Left kidney (tissue), 2 donors: ENCODE data around the gene EOMES. TPM values are rescaled to one million over a fixed set of nuclear protein-coding genes. Genes with fewer than 3 reads are reported as not detected.
A peak's percentile ranks its signal among the peaks of the same experiment; 100 is the strongest.

Source experiments
- DNase-seq: peaks from one replicate; pipeline ENCODE4 v3.0.0-alpha.2; 2013
- polyA plus RNA-seq: library from polyadenylated mRNA; unstranded; fragments of 120-200 nt; gene quantifications from one replicate; pipeline ENCODE4 v1.2.1, GENCODE V29; 2013; ENCODE audit not compliant: insufficient read length

The EOMES gene
- polyA plus RNA-seq, 1 donor = 0.10 TPM

DNA sequence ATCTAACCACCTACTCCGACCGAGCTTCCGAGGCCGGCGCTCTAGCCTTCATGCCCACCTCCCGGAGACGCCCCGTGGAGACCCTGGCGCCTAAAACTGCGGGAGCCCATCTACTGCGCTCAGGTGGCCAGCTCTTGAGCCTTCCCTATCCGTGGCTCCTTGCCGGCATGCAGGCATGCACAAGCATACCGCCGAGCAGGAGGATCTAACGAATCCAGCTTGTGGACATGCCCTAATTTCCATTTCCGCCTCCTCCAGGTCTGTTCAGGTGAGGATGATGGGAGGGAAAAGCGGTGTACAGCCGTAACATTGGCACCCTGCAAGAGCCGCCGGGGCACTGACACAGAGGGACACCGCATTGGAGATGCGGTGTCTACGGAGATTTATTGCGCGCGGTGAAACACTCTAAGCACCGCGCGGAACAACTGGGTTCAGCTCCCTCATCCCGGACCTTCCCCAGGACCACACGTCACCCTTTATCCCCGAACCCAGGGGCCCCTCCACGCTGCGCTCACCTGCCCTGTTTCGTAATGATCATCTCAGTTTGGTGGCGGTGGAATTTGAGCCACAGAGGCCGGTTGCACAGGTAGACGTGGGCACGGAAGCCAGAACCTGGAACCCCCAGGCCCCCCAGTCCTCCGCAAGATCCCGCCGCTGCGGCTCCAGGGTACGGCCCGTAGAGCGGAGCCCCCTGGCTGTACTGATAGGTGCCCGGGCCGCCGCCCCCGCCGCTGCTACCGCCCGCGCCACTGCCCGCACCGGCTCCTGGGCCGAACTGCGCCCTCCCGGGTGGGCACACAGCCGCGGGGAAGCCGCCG, 1.0 kb downstream of the EOMES start:
- DNase-seq = no peak

DNA sequence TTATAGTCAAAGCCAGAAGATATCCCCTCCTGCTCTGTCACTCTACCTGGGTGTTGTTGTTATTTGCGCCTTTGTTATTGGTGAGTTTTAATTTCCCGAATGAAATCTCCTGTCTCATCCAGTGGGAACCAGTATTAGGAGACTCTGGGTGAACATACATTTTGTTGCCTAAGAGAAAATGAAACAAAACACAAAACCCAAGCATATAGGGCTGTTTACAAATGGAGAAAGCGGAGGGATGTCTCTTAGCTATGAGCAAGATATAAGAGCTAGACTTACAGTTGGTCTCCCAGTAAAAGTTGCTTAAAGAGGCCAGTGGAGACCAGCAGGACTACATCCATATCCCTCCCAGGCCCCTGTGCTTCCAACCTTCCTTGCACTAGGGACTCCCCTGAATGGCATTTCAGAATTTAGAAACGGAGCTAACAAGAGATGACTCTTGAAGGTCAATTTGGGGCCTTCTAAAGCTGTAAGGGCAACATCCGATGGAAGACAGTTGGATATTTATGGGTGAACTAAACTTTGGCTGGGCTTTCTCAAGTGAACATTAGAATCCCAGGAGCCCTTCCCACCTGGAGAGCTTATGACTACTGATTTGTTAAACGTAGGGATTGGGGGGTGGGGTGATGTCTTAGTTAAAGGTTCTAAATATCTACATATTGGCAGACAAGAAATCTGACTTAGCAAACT, 2.7 kb downstream of the EOMES start:
- no peak for DNase-seq

DNA sequence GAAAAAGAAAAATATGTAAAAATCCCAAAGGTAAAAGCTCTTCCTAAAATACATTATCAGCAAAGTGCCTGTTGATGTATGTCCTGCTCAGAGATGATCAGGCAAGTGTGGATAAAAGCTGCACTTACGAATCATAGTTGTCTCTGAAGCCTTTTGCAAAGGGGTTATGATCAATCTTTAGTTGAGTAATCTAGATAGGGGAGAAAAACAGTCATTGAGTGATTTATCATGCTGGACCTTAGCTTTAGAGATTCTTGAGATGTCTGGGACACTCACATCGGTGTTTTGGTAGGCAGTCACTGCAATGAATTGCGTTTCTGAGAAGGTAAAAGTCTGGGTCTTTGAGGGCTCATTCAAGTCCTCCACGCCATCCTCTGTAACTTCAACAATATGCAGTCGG, 3.7 kb downstream of the EOMES start:
- DNase-seq = no peak

DNA sequence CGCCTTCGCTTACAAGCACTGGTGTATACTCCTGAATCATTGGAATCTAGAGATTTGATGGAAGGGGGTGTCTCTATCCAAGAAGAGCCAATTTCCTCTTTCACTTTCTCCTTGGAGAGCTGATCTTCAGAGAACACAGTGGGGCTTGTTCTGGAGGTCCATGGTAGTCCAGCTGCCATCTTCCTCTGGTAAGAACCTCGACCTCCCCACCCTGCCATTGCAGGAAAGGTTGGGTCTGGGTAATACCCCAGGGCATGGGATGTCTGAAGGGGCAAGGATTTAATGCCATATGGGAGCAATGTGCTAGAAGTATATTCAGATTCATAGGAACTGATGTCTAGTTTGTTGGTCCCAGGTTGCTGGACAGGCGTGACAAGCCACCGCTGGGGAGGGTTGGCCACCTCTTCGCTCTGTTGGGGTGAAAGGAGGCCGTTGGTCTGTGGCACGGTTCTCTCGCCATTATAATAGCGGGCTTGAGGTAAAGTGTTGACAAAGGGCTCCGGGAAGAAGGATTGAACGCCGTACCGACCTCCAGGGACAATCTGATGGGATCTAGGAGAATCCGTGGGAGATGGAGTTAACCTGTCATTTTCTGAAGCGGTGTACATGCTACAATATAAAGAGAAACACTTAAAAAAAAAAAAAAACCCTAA, 4.8 kb downstream of the EOMES start:
- DNase-seq = no peak

DNA sequence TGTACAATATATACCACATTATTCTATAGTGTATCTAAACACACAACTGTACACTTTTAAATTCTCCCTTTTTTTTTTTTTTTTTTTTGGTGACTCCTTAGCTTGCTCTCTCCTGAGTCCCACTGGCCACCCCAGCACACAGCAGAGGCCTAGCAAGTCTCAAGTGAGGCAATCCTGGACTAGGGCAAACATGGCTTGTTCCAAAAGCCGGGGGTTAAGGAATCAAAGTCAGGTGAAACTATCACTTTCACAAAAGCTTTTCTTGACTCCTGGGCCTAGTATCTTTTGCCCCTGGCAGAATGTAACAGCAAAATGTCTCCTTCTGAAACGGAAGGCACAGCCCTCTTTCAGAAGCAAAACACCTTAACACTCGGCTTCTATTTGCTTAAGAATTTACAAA, 5.8 kb downstream of the EOMES start:
- no peak for DNase-seq

DNA sequence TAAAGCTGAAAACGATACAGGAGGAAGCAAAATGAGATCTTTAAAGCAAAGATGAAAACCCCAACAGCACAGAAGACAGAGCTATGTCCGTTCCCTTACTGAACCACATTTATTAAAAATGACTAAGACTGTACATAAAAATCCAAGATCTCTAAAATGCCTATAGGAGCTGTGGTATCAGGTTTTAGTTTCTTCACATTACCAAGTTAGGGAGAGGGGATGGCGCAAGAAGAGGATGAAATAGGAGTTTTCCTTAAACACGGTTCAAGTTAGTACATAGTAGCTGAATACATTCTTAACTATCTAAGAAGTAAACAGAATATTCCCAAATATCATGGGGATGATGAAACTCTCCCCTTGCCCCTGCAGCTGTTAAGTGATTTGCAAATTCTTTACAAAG, 6.3 kb downstream of the EOMES start:
- no peak for DNase-seq

DNA sequence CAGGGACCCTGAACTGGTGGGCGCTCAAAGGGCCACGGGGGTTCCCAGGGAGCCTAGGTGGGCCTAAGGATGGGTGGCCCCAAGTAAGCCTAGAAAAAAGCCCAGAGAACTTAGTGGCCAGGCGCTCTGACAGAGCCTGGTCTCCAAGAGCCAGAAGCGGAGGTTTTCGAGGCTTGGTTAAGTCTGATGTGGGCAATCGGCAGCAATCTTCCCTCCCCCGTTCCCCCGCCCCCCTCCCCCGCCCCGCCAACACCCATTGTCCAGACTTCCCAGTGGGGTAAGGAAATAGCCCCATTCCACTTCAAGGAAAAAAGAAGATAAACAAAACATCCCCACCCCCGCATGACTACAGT, 6.7 kb downstream of the EOMES start:
- DNase-seq = no peak

DNA sequence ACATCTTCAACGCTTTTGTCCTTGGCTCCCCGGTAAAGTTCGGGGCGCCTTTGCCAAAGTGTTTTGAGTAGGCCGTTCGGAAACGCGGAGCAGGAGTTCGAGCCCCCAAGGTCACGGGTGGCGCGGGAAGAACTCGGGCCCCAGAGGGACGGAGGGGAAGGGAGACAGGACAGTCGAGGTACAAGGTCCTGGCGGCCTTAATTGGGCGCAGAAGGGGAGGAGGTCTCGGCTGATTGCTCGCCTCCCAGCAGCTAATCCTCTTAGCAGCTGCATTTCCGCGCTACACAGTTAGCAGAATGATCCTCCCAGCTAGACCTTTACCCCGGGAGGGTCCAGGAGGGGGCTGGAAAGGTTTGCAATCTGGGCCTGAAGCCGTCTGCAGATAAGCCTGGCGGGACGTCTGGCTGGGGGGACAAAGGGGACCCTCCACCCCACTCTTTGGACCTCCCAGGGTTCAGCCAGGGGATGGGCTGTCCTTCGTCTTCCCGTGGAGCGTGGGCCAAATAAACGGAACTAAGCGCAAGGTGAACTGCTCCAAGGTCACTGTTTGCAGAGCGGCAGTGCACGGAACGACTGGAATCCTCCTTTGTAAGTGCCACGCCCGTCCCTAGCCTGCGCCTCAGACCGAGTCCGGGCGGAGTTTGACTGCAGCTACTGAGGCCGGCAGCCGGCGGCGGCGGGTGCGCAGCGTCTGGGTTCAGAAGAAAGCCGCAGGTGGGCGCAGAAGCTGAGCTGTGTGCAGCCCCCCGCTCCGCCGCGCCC, 7.2 kb downstream of the EOMES start:
- DNase-seq = no peak

DNA sequence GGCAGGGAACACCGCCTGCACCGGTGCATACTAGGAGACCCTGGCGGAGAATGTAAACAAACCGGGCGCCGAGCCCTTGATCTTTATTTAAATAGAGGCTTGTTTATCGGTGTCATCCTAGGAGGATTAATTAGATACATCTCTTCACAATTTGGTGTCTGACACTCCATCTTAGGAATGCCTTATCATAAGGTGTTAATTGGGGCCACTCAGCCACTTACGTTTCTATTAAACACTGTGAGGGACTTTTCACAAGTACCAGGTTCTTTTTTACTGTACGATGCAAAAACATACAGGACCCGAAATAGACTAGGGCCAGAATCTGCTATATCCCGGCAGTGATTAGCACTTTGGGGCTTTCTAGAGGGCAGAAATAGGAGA, 8.0 kb downstream of the EOMES start:
- DNase-seq = no peak

DNA sequence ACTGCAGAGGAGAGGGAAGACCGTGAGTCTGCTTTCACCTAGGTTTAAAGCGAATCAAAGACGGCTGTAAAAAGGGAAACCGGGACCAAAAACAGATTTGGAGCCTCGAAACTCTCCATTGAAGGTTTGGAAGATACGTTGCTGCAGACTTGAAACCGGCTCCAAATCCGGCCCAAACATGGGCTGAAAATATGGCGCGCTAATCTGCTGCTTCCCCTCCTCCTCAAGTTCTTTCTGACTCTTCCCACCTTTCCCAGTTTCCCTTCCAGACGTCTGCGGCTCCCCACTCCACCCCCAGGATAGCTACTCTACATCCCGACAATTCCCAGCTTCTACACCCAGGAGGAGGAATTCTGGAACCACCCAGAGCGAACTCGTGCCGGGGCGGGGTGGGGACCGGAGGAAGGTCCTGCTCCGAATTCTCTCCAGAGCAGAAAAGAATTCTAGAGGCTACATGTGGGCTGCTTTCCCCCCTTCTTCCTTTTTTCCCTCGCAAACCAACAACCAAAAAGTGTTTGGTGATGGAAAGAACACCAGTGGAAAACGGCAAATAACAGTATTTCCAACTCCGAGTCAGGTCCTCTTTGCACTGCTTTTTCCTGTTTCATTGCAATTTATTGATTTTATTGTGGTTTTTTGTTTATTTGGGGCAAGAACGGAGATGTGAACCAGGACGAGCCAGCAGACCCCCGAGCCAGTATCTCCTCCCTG, 8.5 kb downstream of the EOMES start:
- DNase-seq = no peak

DNA sequence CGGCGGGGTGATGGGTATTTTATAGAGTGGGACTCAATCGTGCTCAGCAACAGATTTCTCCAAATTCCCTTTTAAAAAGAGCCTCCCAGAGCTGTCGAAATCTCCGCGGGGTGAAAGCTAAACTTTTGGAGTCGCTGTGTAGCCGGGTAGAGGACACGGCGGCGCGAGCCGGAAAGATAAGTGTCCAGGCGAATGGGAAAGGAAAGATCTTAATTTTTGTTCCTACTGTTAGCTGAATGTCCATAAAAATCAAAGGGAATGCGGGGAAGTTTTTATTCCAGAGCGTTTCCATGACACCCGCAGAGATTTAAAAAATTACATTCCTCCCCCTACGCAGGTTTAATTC, 9.1 kb downstream of the EOMES start:
- DNase-seq = no peak

DNA sequence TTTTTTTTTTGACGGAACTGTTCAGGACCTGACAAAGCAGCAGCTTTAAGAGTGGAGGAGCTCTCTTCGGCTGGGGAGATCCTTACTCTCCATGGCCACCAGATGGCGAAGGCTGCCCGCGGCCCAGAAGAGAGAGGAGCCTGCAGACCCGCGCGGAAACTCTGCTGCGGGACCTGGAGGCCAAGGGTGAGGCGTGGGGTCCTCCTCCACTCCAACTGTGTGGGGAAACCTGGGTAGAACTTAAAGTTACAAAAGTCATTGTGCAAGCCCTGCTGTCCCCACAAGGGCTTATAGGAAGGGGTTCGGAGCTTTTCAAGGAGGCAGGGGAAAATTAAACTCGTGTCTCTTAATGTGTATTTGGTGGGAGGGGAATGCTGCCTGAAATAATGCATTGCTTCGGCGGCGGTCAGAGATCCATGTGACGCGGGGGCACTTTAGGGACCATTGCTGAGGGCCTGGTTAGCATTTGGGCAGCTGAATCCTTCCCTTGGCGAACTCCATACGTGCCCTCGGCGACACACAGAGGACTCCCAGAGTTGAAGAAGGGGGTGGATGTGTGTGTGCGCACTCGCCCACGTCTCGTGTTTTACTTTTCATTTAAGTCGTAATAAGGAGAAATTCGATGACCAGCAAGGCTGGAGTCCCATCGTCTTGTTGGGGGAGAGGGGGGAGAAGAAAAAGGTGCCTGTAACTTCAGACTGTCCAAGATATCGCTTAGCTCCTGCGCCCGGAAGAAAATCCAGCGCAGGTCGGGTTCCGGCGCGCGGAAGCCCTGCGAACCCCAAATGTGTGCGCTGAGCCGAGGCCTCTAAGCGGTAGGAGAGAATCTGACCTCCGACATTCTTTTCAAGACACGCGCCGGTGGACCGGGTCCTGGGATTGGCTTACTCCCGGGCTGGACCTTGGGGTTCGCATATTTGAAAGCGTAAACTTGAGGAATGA, 9.7 kb downstream of the EOMES start:
- DNase-seq = peak; percentile 75

DNA sequence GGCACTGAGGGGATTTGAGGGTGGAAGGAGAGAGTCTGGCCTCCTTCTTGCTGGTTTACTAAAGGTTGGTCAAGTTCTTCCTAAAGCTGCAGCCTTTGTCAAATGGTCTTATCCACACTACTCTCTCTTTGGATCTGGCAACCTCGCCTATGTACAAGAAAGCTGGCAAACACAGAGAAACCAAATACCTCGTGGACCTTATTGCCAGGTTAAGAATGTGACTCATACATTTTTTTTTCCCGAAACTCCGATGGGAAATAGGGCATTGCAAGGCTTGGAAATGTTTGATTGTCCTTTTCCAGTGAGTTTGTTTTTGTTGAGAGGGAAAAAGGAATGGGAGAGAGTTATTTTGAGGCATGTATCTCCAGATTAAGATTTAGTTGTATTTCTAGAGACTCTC, 13.9 kb downstream of the EOMES start:
- no peak for DNase-seq

DNA sequence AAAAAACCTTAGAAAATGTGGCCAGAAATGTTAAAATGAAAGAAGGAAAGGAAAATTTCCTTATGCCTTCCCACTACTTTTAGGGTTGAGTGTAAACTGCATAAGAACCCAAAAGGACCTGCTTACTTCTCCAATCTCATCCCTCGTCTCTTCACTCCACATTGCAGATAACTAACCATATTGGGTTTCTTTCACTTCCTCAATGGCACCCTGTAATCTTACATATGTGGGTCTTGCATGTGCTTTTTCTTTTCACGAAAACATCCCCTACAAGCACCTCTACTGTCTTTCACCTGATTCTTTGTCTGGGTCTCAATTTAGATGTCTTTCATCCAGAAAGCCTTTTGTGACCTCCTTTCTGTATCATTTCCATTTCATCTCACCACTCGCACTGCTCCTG, 23.1 kb downstream of the EOMES start:
- DNase-seq = no peak

DNA sequence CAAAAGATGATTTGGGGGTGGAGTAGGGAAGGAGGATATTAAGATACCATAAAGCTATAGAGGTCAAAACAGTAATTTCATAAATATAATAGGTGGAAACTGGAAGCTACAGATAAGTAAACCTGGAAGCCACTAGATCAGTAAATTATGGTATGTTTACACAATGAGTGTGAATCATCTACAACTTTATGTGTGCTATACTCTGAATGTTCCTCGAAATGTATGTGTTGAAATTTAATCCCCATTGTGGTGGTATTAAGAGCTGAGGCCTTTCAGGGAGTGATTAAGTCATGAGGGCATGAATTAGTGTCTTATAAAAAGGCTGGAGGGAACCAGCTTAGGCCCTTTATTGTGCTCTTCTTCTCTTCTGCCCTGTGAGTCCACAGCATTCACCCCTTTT, 25.2 kb downstream of the EOMES start:
- DNase-seq = no peak

DNA sequence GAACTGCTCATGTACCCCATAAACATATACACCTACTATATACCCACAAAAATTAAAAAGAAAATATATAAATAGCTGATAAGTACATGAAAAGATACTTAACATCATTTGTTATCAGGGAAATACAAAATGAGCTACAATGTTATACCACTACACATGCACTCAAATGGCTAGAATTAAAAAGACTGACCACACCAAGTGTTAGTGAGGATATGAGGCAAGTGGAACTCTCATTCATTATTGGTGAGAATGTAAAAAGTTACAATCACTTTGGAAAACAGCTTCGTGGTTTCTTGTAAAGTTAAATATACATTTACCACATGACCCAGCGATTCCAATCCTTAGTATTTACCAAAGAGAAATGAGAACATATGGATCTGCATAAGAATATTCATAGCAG, 26.5 kb downstream of the EOMES start:
- no peak for DNase-seq

DNA sequence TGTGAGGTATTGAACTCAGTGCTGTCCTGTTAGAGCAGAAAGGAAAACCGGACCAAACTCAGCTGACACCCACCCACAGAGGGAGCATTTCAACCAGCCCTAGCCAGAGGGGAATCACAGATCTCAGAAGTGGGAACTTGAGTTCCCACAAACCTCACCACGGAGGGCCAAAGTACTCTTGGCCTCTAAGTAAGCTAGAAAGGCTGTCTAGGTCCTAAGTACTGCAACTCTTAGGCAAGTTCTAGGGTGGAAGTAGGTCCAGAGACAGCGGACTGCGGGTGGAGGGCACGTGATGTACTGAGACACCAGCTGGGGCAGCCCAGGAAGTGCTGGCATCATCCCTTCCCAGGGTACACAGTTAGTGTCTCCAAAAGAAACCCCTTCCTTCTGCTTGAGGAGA, 34.1 kb downstream of the EOMES start:
- DNase-seq = no peak

DNA sequence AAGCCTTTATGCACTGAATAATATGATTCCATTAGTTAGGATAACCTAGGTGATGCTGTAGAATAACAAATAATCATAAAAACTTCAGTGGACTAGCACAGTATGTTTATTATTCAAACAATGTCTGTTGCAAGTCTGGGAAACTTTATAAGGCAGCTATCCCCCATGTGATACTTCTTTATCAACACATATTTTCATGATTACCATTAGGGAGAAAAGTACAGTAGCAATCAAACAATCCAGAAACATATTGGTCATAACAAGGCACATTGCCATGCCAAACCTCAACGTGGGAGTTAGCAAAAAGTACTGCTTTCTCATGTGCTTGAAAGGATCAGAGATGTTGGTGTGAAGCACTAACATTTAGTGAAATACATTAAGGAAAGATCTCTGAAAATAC, 35.5 kb downstream of the EOMES start:
- no peak for DNase-seq

DNA sequence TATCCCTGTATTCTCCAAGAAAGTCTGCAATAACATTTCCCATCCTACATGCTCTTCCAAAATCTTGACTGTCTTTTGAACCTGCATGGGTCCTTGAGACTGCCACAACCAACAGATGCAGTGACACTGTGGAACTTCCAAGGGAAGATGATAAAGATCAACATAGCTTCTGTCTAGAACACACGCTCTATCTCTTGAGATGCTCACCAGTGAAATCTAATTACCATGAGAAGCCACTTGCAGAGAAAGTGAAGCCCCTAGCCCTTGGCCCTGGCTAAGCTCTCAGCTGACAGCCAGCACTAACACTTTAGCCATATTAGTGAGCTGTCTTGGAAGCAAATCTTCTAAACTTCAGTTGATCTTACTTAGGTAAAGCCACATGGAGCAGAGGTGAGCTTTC, 36.6 kb downstream of the EOMES start:
- DNase-seq = no peak

DNA sequence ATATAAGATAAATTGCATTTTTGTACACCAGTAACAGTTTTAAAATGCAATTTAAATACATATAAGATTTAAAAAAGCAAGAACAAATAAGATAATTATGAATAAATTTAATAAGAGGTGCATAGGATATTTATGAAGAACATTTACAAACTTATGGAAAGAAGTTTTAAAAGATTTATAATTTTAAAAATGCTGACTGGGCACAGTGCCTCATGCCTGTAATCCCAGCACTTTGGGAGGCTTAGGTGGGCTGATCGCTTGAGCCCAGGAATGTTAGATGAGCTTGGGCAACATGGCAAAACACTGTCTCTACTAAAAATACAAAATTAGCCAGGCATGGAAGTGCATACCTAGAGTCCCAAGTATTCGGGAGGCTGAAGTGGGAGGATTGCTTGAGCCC, 37.8 kb downstream of the EOMES start:
- DNase-seq = no peak

DNA sequence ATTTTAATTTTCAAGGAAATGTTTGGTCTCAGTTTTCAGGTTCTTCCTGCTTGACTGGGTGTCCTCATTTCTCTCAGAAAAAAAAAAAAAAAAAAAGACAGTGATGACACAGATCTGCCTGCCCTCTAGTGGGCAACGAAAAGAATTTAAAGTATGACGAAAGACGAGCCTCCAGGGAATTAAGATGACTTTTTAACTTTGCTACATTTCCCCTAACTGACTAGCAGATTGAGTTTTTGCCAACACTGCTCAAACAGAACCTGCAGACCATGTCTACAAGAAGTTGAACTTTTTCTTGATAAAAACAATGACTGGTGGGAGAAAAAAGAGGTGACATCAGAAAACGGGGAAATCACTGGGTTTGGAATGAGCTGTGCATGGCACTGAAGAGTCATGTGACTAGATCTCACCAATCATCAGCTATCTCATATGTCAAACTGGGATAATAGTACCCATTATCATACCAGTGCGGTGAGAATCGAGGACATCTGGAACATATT, 40.8 kb downstream of the EOMES start:
- DNase-seq = peak; percentile 67
